ENCODE data around the gene ME1.
"Not testable (repeated sequence)": the region's sequence is repeated elsewhere in the genome, so short reads cannot be mapped to it uniquely, and the experiment has no call there.

The ME1 gene

GRCh38 chr6:83430611-83431544 lies at the start of gene ME1:
Gene ME1 (minus strand): TSS chr6:83431051. CDS start chr6:83430954, 97 bp downstream.
- peak; percentile 33 for DNase-seq (ENCODE audit: low read depth)

DNA sequence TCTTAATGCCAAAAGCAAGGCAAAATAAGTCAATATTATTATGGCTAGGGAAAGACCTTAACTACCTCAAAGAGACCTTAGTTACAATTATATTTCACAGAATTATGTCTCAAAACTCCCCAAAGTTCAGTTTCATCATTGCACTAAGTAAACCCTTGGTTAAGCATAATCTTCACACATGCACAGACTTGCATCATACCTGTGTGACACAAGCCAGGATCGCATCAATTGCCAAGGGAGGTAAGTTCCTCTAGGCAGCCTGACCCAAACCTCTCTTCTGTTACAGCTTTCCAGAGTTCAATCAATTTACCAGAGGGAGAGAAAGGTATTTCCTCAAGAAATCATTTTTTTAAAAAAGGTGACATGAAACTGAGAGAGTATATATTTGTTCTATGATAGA lies 49.6 kb upstream of the ME1 start:
- no peak for DNase-seq (ENCODE audit: low read depth)

- no peak for DNase-seq (ENCODE audit: low read depth)
Measured at GRCh38 chr6:83479389-83479788, 48.5 kb upstream of the ME1 start.

- no peak for DNase-seq (ENCODE audit: low read depth)
Measured at GRCh38 chr6:83476971-83477370, 46.1 kb upstream of the ME1 start.

GRCh38 chr6:83474309-83474708 lies 43.5 kb upstream of the ME1 start:
- no peak for DNase-seq (ENCODE audit: low read depth)

GRCh38 chr6:83472767-83473166 lies 41.9 kb upstream of the ME1 start:
- no peak for DNase-seq (ENCODE audit: low read depth)

DNA sequence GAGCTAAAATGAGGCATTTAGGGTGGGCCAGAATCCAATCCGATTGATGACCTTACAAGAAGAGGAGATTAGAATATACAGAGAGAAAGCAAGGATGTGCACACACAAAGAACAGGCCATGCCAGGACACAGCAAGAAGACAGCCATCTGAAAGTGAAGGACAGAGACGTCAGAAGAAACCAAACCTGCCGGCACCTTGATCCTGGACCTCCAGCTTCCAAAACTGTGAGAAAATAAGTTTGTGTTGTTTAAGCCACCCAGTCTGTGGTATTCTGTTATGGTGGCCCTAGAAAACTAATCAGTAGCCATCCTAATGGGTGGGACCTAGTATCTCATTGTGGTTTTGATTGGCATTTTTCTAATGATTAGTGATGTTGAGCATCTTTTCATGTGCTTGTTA lies 39.7 kb upstream of the ME1 start:
- no peak for DNase-seq (ENCODE audit: low read depth)

GRCh38 chr6:83470001-83470400 lies 39.1 kb upstream of the ME1 start:
- no peak for DNase-seq (ENCODE audit: low read depth)

GRCh38 chr6:83467620-83468036 lies 36.8 kb upstream of the ME1 start:
- DNase-seq (ENCODE audit: low read depth), result no peak

GRCh38 chr6:83466328-83466727 lies 35.5 kb upstream of the ME1 start:
- no peak for DNase-seq (ENCODE audit: low read depth)

DNA sequence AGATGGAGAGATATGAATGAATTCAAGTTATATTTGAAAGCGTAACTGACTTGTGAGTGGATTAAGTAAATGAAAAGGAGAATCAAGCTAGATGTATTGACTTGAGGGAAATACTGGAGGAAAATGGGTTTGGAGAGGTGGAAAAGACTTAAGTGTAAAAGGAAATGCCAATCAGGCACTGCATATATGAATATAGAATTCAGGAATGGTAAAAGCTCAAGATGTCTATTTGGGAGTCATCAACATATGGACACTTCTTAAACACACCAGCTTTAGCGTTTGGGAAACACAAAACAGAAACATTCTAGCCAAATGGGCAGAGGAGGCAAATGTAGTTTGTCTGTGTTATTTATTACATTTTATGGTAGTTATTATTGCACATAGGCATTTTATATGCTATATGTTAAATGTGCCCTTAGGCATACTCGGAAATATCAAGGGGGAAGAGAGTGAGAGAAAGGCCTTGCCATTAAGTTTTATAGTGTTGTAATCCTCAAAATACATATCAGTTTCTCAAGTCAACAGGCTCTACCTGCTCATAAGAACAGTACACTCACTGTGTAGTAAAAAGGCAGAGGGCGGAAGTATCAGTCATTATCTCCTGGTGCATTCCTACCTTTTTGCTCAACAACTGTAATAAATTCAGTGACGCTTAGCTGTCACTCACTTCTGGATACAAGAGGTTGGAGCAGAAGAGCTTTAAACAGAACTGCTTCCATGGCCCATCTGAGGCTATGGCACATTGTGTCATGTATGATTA lies 33.7 kb upstream of the ME1 start:
- no peak for DNase-seq (ENCODE audit: low read depth)

DNA sequence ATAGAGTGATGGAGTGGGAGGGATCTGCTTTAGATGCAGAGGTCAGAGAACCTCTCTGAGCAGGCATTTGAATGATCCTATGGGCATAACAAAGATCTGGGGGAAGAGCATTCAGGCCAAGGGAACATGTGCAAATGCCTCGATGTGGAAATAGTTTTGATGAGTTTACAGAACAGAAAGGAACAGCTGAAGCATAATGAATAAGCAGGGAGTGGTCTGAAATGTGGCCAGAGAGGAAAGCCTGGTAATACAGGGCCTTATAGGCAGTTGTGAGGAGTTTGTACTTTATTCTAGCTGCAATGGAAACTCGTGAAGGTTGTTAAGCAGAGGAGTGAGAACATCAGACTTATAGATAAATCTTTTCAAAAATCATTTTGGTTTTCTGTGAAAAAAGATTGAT lies 33.0 kb upstream of the ME1 start:
- no peak for DNase-seq (ENCODE audit: low read depth)

GRCh38 chr6:83462524-83462923 lies 31.7 kb upstream of the ME1 start:
- no peak for DNase-seq (ENCODE audit: low read depth)

- DNase-seq (ENCODE audit: low read depth), result no peak
Measured at GRCh38 chr6:83461438-83461837, 30.6 kb upstream of the ME1 start.

GRCh38 chr6:83459663-83460062 lies 28.8 kb upstream of the ME1 start:
- DNase-seq (ENCODE audit: low read depth), result no peak

DNA sequence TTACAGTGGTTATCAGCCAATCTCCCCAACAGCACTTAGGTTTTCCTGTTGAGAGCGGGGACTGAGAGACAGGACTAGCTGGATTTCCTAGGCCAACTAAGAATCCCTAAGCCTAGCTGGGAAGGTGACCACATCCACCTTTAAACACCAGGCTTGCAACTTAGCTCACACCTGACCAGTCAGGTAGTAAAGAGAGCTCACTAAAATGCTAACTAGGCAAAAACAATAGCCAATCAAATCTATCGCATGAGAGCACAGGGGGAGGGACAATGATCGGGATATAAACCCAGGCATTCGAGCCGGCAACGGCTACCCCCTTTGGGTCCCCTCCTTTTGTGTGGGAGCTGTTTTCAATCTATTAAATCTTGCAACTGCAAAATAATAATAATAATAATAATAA lies 19.2 kb upstream of the ME1 start:
- not testable (repeated sequence) for DNase-seq (ENCODE audit: low read depth)

DNA sequence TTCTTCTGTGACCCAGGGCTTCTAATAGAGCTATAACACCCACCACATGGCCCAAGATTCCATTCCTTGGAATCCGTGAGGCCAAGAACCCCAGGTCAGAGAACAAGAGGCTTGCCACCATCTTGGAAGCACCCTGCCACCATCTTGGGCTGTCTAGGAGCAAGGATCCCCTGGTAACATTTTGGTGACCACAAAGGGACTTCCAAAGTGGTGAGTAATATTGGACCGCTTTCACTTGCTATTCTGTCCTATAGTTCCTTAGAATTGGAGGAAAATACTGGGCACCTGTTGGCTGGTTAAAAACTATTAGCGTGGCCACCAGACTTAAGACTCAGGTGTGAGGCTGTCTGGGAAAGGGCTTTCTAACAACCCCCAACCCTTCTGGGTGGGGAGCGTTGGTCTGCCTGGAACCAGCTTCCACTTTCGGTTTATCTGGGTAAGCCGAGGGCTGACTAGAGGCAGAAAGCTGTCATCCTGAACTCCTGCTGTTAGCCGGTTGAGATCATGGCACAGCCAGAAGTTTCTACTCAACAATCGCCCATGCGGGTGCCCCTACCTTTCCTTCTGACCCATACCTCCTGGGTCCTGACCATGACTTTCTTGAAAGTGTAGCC lies 13.3 kb upstream of the ME1 start:
- not testable (repeated sequence) for DNase-seq (ENCODE audit: low read depth)

- DNase-seq (ENCODE audit: low read depth), result no peak
Measured at GRCh38 chr6:83443516-83443915, 12.7 kb upstream of the ME1 start.

GRCh38 chr6:83442752-83443151 lies 11.9 kb upstream of the ME1 start:
- DNase-seq (ENCODE audit: low read depth), result no peak

- DNase-seq (ENCODE audit: low read depth), result no peak
Measured at GRCh38 chr6:83439201-83439600, 8.3 kb upstream of the ME1 start.

GRCh38 chr6:83436674-83437073 lies 5.8 kb upstream of the ME1 start:
- no peak for DNase-seq (ENCODE audit: low read depth)

- no peak for DNase-seq (ENCODE audit: low read depth)
Measured at GRCh38 chr6:83433177-83433576, 2.3 kb upstream of the ME1 start.

- DNase-seq (ENCODE audit: low read depth), result no peak
Measured at GRCh38 chr6:83432636-83433035, 1.8 kb upstream of the ME1 start.

Measured in stimulated activated CD4-positive, alpha-beta T cell treated with anti-CD3 and anti-CD28 coated beads, Interleukin-2, amount 100 ng/mL, for 4 hours (primary cell).